ENCODE results near the gene KLF6. TPM values are rescaled to one million over a fixed set of nuclear protein-coding genes. Genes with fewer than 3 reads are reported as not detected.

Gene KLF6
- total and polyA plus RNA-seq, 8 donors, result 66.0 to 217 (median 112) TPM

- H3K4me3 ChIP-seq, result no peak overlapping the region
- DNase-seq, result no peak
- H3K9me3 ChIP-seq, result no peaks in the 10 kb centered on the region
- no peaks in the 10 kb centered on the region for H3K27me3 ChIP-seq
- H3K4me1 ChIP-seq, result peaks cover 20 to 56% of the 10 kb centered on the region in 2 donors
- no peaks in the 10 kb centered on the region for H3K36me3 ChIP-seq
- TF ChIP-seq CTCF (IDR thresholded peaks at IDR 0.05), result no peak
- intact Hi-C loops (cut with DNase I), result no loop called here
- H3K27ac ChIP-seq, result peak overlapping the region; percentile 91 to 93
- ATAC-seq, result no peak
Measured at GRCh38 chr10:3803295-3803926, 18.4 kb upstream of the KLF6 start.

GRCh38 chr10:3802526-3803265, 17.7 kb upstream of the KLF6 start:
- TF ChIP-seq CTCF (IDR thresholded peaks at IDR 0.05), result no peak
- Histone ChIP-seq H3K27me3 (no peaks in the 10 kb centered on the region), H3K36me3 (no peaks in the 10 kb centered on the region), H3K4me3 (no peak overlapping the region), H3K27ac (peak overlapping the region; percentile 91 to 93), H3K4me1 (peaks cover 20 to 50% of the 10 kb centered on the region in 2 donors), H3K9me3 (no peaks in the 10 kb centered on the region)
- ATAC-seq, result no peak
- DNase-seq, result no peak
- intact Hi-C loops (cut with DNase I), result no loop called here

- ATAC-seq (no peak), DNase-seq (no peak)
- no peaks in the 10 kb centered on the region for H3K27me3 ChIP-seq
- no peak for TF ChIP-seq CTCF (IDR thresholded peaks at IDR 0.05)
- no peak overlapping the region for H3K4me3 ChIP-seq
- intact Hi-C loops (cut with DNase I), result no loop called here
- H3K9me3 ChIP-seq, result no peaks in the 10 kb centered on the region
- H3K27ac ChIP-seq, result no peak overlapping the region
- peaks cover 13 to 40% of the 10 kb centered on the region in 2 donors for H3K4me1 ChIP-seq
- H3K36me3 ChIP-seq, result no peaks in the 10 kb centered on the region
Measured at GRCh38 chr10:3801558-3802192, 16.7 kb upstream of the KLF6 start.

GRCh38 chr10:3800586-3800985, 15.6 kb upstream of the KLF6 start:
- no peak overlapping the region for H3K27ac ChIP-seq

More at GRCh38 chr10:3800586-3800985, 15.6 kb upstream of the KLF6 start:
- no peaks in the 10 kb centered on the region for H3K27me3 ChIP-seq
- DNase-seq (no peak), ATAC-seq (no peak)
- peaks cover 2 to 29% of the 10 kb centered on the region in 2 donors for H3K4me1 ChIP-seq
- TF ChIP-seq CTCF (IDR thresholded peaks at IDR 0.05), result no peak
- H3K36me3 ChIP-seq, result no peaks in the 10 kb centered on the region
- no peaks in the 10 kb centered on the region for H3K9me3 ChIP-seq
- intact Hi-C loops (cut with DNase I), result no loop called here
- H3K4me3 ChIP-seq, result no peak overlapping the region

Data from left lung (tissue), 10 donors.